HepG2 (cell line): ENCODE data around the gene C4orf36. TPM values are rescaled to one million over a fixed set of nuclear protein-coding genes. Genes with fewer than 3 reads are reported as not detected.

Experiments used
- ATAC-seq: fragments of 200-7000 bp; cut with Tn5 transposase; 3 replicates; pipeline ENCODE4 v1.9.1; 2020; ENCODE audit warnings: mild to moderate bottlenecking, moderate library complexity
- BruUV-seq: library from RNA; stranded (reverse); fragments of 400-500 nt; replicated peaks from 2 replicates; lab custom pipeline; 2021; lab: Mats Ljungman, UMichigan
- CTCF ChIA-PET: fragments of 300-600 bp; formaldehyde crosslinking; extraction: SDS; loops from one replicate; lab custom pipeline; 2021; ENCODE audit warnings: low total read pairs, inconsistent platforms, low intra/inter-chr PET ratio; lab: Yijun Ruan, JAX
- POLR2A ChIA-PET: fragments of 350-600 bp; sonication (Branson Sonifier 250); formaldehyde crosslinking; loops from one replicate; lab custom pipeline; 2020; ENCODE audit warnings: antibody characterized with exemption, inconsistent platforms; lab: Yijun Ruan, JAX
- DNase-seq: peaks from one replicate; pipeline ENCODE4 v3.0.0-alpha.2; 2015; ENCODE audit warnings: low spot score
- FAIRE-seq: peaks from 3 replicates; lab custom pipeline; 2011; peaks lifted over from hg19 to GRCh38; lab: Jason Lieb, UNC
- H2AFZ ChIP-seq: one replicate; pipeline ENCODE4 v1.6.1; 2011; ENCODE audit warnings: low read length, inconsistent platforms
- H3K27ac ChIP-seq: fragments of 300-600 bp; 3 replicates; pipeline ENCODE4 v1.8.0; 2011; ENCODE audit warnings: mixed run types, mild to moderate bottlenecking, mixed read lengths, low read length, inconsistent platforms; ENCODE audit not compliant: insufficient read depth; ENCODE audit errors: extremely low read length
- H3K27me3 ChIP-seq, 2 experiments: fragments of 200-600 bp in 1 of 2; 2 replicates in 1 of 2; 3 replicates in 1 of 2; pipeline versions ENCODE4 v1.6.0 to v1.8.0; 2011; ENCODE audit warnings: low read length in 2 of 2, mild to moderate bottlenecking in 2 of 2, moderate library complexity in 2 of 2, inconsistent platforms in 1 of 2; ENCODE audit not compliant: insufficient read depth in 2 of 2, control insufficient read depth in 1 of 2
- H3K36me3 ChIP-seq, 2 experiments: fragments of 200-600 bp in 1 of 2; replicated peaks in 1 of 2; 2 replicates in 1 of 2; 3 replicates in 1 of 2; pipeline versions ENCODE4 v1.5.1 to v1.8.0; 2011; ENCODE audit warnings: low read length in 2 of 2, inconsistent platforms in 1 of 2; ENCODE audit not compliant: insufficient read depth in 2 of 2, control insufficient read depth in 1 of 2
- H3K4me1 ChIP-seq: 2 replicates; pipeline ENCODE4 v1.5.1; 2012; ENCODE audit warnings: low read length, inconsistent platforms; ENCODE audit not compliant: insufficient read depth
- H3K4me2 ChIP-seq: 2 replicates; pipeline ENCODE4 v1.6.0; 2011; ENCODE audit warnings: low read depth, low read length, inconsistent platforms
- H3K4me3 ChIP-seq, 3 experiments: fragments of 200-600 bp in 1 of 3; sonication (generic), shearing (Covaris generic) in 1 of 3; replicated peaks in 1 of 3; 2 replicates each; pipeline ENCODE4 v1.5.1; 2011 to 2016; ENCODE audit warnings: low read length in 3 of 3, inconsistent platforms in 2 of 3, low read depth in 2 of 3, mild to moderate bottlenecking in 2 of 3, control low read depth in 1 of 3, mixed read lengths in 1 of 3; ENCODE audit not compliant: insufficient read depth in 1 of 3
- H3K79me2 ChIP-seq: one replicate; pipeline ENCODE4 v1.6.1; 2011; ENCODE audit warnings: low read length, inconsistent platforms; ENCODE audit not compliant: insufficient read depth
- H3K9ac ChIP-seq: 2 replicates; pipeline ENCODE4 v1.6.0; 2011; ENCODE audit warnings: mild to moderate bottlenecking, low read depth, low read length, inconsistent platforms; ENCODE audit not compliant: insufficient read depth
- H3K9me3 ChIP-seq: 2 replicates; pipeline ENCODE4 v1.5.1; 2012; ENCODE audit warnings: mild to moderate bottlenecking, low read length
- H4K20me1 ChIP-seq: 2 replicates; pipeline ENCODE4 v1.6.0; 2011; ENCODE audit warnings: inconsistent platforms, mild to moderate bottlenecking, low read length, moderate library complexity; ENCODE audit not compliant: insufficient read depth
- FOXP1 ChIP-seq, 2 experiments: fragments of 450-650 bp in 1 of 2; IDR thresholded peaks; 2 replicates each; pipeline ENCODE4 v1.6.1; 2017 to 2018; ENCODE audit warnings: antibody characterized with exemption in 1 of 2
- GATA4 ChIP-seq: sonication (generic); IDR thresholded peaks from 2 replicates; pipeline ENCODE4 v1.6.1; 2016; ENCODE audit warnings: antibody characterized with exemption, low read depth, borderline replicate concordance
- JUN ChIP-seq: sonication (generic); formaldehyde crosslinking; IDR thresholded peaks from 2 replicates; pipeline ENCODE4 v1.4.0; 2020; ENCODE audit warnings: mild to moderate bottlenecking, missing genetic modification reagents
- JUND ChIP-seq: sonication (generic); formaldehyde crosslinking; IDR thresholded peaks from 2 replicates; pipeline ENCODE4 v1.8.0; 2022; ENCODE audit warnings: mild to moderate bottlenecking, missing genetic modification reagents
- KDM3A ChIP-seq: IDR thresholded peaks from 2 replicates; pipeline ENCODE4 v1.6.1; 2018; ENCODE audit warnings: low read depth, missing compliant biosample characterization
- MXI1 ChIP-seq: IDR thresholded peaks from 3 replicates; pipeline ENCODE4 v1.6.1; 2012; ENCODE audit warnings: low read depth, low read length, inconsistent platforms, borderline replicate concordance
- NONO ChIP-seq, 2 experiments: fragments of 450-650 bp in 1 of 2; sonication (generic) in 1 of 2; formaldehyde crosslinking in 1 of 2; IDR thresholded peaks in 1 of 2; conservative IDR thresholded peaks in 1 of 2; 2 replicates each; pipeline versions ENCODE4 v1.6.1 to v1.8.0; 2017 to 2022; ENCODE audit warnings: mild to moderate bottlenecking in 1 of 2, missing genetic modification reagents in 1 of 2, moderate library complexity in 1 of 2
- RXRB ChIP-seq: IDR thresholded peaks from 2 replicates; pipeline ENCODE4 v1.6.1; 2016; ENCODE audit warnings: borderline replicate concordance, missing genetic modification reagents, missing compliant biosample characterization
- SAFB2 ChIP-seq: sonication (generic); formaldehyde crosslinking; IDR thresholded peaks from 2 replicates; pipeline ENCODE4 v1.5.1; 2020; ENCODE audit warnings: missing genetic modification reagents, low read depth, mild to moderate bottlenecking, borderline replicate concordance
- SALL1 ChIP-seq: sonication (generic); formaldehyde crosslinking; IDR thresholded peaks from 2 replicates; pipeline ENCODE4 v1.8.0; 2022; ENCODE audit warnings: mild to moderate bottlenecking, missing genetic modification reagents
- U2AF1 ChIP-seq: fragments of 200-400 bp; formaldehyde crosslinking; optimal IDR thresholded peaks from 2 replicates; pipeline ENCODE3; 2017; ENCODE audit warnings: mild to moderate bottlenecking, low read depth, low read length
- WGBS: methylation state at CpG from one replicate; pipeline ENCODE4 v1.1.6; 2017; ENCODE audit warnings: low lambda C conversion rate; 5-methylcytosine and 5-hydroxymethylcytosine counted together
- in situ Hi-C: cut with HindIII; loops from 2 replicates; pipeline ENCODE4 v1.10.0; 2017; ENCODE audit warnings: low pct_unique_long_range_greater_than_20kb; ENCODE audit not compliant: extremely low pct_ligation_motif_present
- intact Hi-C: fragments of 100-400 bp; cut with micrococcal nuclease; formaldehyde crosslinking; loops from one replicate; pipeline ENCODE4 v1.10.0; 2022; ENCODE audit not compliant: unreplicated experiment
- polyA plus RNA-seq, 8 experiments: library from polyadenylated mRNA; depleted of rRNA in 3 of 8; stranded (reverse) in 7 of 8; unstranded in 1 of 8; fragments of >200 nt; fragmentation: Illumina TruSeq in 4 of 8; extraction: Trizol in 4 of 8; gene quantifications; 2 replicates each; pipeline versions ENCODE4 v1.2.1 to v1.2.3, GENCODE V29; 2011 to 2016; ENCODE audit warnings: low read depth in 4 of 8, missing spikeins in 1 of 8, mixed read lengths in 1 of 8; ENCODE audit not compliant: insufficient read depth in 1 of 8
- total RNA-seq, 5 experiments: library from RNA; depleted of rRNA; stranded (reverse); fragments of >200 nt; fragmentation: Illumina TruSeq; extraction: Trizol; gene quantifications; 2 replicates each; pipeline ENCODE4 v1.2.3, GENCODE V29; 2016; ENCODE audit warnings: low read depth in 1 of 5
- TF ChIP-seq, protein P1 (sequence below): sonication (generic); formaldehyde crosslinking; IDR thresholded peaks from 2 replicates; pipeline ENCODE4 v1.4.0; 2020; ENCODE audit warnings: mild to moderate bottlenecking, missing genetic modification reagents
- TF ChIP-seq, protein P2 (sequence below): IDR thresholded peaks from 2 replicates; pipeline ENCODE4 v1.6.1; 2018; ENCODE audit warnings: missing genetic modification reagents
- TF ChIP-seq, protein P3 (sequence below): sonication (generic); formaldehyde crosslinking; IDR thresholded peaks from 2 replicates; pipeline ENCODE4 v1.4.0; 2020; ENCODE audit warnings: missing genetic modification reagents

C4orf36 gene
- total and polyA plus RNA-seq, 2 of the 13 experiments (the other 11 are each of a cell fraction or from before 2014, with no cell fraction given) = 0.63 TPM; not detected in 1

DNA sequence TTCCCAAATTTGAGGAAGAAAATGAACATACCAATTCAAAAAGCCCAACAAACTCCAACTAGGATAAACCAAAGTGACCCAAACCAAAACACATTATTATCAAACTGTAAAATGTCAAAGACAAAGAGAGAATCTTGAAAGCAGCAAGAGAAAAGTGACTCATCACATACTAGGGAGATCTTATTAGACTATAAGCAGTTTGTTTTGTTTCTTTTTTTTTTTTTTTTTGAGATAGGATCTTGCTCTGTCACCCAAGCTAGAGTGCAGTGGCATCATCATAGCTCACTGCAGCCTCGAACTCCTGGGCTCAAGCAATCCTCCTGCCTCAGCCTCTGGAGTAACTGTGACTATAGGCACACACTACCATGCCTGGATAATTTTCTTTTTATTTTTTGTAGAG is 12.6 kb downstream of the C4orf36 start (continued):
- TF ChIP-seq, protein P1, sequence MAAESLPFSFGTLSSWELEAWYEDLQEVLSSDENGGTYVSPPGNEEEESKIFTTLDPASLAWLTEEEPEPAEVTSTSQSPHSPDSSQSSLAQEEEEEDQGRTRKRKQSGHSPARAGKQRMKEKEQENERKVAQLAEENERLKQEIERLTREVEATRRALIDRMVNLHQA (CRISPR knock-in tag) = no peak
- TF ChIP-seq JUND (no peak), RXRB (CRISPR knock-in tag) (no peak), SAFB2 (CRISPR knock-in tag) (no peak), KDM3A (no peak), SALL1 (CRISPR knock-in tag) (no peak), FOXP1 (IDR thresholded peaks at IDR 0.05) (no peak), FOXP1 (CRISPR knock-in tag; IDR thresholded peaks at IDR 0.05) (no peak), U2AF1 (no peak), MXI1 (no peak)
- TF ChIP-seq, protein P2, sequence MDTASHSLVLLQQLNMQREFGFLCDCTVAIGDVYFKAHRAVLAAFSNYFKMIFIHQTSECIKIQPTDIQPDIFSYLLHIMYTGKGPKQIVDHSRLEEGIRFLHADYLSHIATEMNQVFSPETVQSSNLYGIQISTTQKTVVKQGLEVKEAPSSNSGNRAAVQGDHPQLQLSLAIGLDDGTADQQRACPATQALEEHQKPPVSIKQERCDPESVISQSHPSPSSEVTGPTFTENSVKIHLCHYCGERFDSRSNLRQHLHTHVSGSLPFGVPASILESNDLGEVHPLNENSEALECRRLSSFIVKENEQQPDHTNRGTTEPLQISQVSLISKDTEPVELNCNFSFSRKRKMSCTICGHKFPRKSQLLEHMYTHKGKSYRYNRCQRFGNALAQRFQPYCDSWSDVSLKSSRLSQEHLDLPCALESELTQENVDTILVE = no peak

DNA sequence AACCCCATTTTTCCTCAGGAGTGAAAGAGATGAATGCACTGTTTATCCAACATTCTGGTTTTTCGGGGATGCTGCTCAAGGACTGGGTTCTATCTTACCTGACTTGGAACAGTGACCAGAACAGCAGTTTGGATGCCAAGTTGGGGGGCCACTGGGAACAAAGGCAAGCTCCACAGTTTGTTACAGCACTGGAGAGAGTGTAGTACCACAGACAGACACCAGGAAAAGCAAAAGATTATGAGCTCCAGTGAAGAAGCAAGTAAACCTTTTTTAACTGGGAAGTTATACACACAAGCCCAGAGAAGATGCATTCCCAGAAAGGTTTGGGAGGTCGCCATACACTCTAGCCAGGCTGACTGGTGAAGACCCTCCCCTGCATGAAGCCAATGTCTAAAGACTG is 13.6 kb downstream of the C4orf36 start:
- no peaks in the 10 kb centered on the region for H3K4me1 ChIP-seq
- no peak overlapping the region for H2AFZ ChIP-seq
- ChIA-PET POLR2A (no interaction called here), CTCF (no interaction called here)
- no peak overlapping the region for H3K4me3 ChIP-seq
- H3K4me2 ChIP-seq = no peak overlapping the region
- no TSS peak for BruUV-seq
- FAIRE-seq (no peak), DNase-seq (no peak), ATAC-seq (peak; percentile 74)
- H3K27me3 ChIP-seq = no peaks in the 10 kb centered on the region; a peak in 2 of 5 replicates
- H3K9me3 ChIP-seq = peaks cover 19% of the 10 kb centered on the region; the same call in 1 of the 2 replicates
- H3K36me3 ChIP-seq = no peaks in the 10 kb centered on the region
- H3K9ac ChIP-seq = no peak overlapping the region
- H3K79me2 ChIP-seq = no peaks in the 10 kb centered on the region
- 0% methylated on average over 2 of the region's 2 CpGs for WGBS
- H4K20me1 ChIP-seq = no peaks in the 10 kb centered on the region
- TF ChIP-seq, protein P3, sequence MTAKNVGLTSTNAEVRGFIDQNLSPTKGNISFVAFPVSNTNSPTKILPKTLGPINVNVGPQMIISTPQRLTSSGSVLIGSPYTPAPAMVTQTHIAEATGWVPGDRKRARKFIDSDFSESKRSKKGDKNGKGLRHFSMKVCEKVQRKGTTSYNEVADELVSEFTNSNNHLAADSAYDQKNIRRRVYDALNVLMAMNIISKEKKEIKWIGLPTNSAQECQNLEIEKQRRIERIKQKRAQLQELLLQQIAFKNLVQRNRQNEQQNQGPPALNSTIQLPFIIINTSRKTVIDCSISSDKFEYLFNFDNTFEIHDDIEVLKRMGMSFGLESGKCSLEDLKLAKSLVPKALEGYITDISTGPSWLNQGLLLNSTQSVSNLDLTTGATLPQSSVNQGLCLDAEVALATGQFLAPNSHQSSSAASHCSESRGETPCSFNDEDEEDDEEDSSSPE (CRISPR knock-in tag) = no peak
- TF ChIP-seq GATA4 (no peak), NONO (IDR thresholded peaks at IDR 0.05) (no peak), NONO (CRISPR knock-in tag; conservative IDR thresholded peaks at IDR 0.05) (no peak), JUN (CRISPR knock-in tag) (no peak)
- TF ChIP-seq, all 625 proteins: peak for 0
- intact Hi-C loops (no loop called here), in situ Hi-C loops (no loop called here)
- no peak overlapping the region for H3K27ac ChIP-seq
